RWPE1 (cell line): ENCODE data around the gene HGFAC.

Experiments
- CTCF ChIA-PET: fragments of 350-600 bp; sonication (Branson Sonifier 250); formaldehyde crosslinking; extraction: SDS; loops from one replicate; lab custom pipeline; 2021; lab: Yijun Ruan, JAX
- POLR2A ChIA-PET: fragments of 400-600 bp; formaldehyde crosslinking; extraction: SDS; loops from one replicate; lab custom pipeline; 2020; ENCODE audit warnings: antibody characterized with exemption; ENCODE audit not compliant: low non-redundant PET; lab: Yijun Ruan, JAX
- DNase-seq: peaks from one replicate; pipeline ENCODE4 v3.0.0; 2012; ENCODE audit warnings: low spot score
- H3K27ac ChIP-seq: fragments of 450-650 bp; 2 replicates; pipeline ENCODE4 v1.5.1; 2017
- TF ChIP-seq, protein P1 (sequence below): fragments of 450-650 bp; conservative IDR thresholded peaks from 2 replicates; pipeline ENCODE4 v1.5.1; 2017; ENCODE audit warnings: low read depth, mild to moderate bottlenecking

The HGFAC gene

DNA sequence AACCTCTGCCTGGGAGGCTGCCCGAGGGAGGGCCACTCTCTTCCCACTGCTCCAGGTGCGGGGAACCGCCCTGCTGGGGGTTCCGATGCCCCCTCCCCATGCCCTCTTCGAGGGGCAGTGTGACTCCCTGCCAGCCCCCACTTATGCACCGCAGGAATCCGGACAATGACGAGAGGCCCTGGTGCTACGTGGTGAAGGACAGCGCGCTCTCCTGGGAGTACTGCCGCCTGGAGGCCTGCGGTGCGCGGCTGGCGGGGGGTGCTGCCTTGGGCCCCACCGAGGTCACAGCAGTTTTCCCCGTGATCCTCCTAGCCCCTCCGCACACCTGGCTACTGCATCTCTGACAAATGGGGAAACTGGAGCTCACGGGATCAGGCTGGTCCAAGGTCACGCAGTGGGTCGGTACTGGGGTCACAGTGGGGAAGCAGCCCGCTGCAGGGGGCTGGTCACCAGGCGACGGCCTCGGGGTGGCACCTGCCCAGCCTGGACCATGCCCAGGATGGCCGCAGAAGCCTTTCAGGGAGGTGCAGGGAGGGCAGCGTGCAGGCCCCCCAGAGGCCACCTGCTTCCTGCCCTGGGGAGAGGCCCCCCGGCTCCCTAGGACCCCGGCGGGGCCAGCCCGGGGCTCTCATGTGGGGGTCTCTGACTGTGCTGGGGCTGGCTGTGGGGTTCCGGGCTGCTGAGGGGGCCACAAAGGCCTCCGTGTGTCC is 3.5 kb downstream of the HGFAC start:
- POLR2A ChIA-PET = no interaction called here
- H3K27ac ChIP-seq = no peak overlapping the region
- CTCF ChIA-PET = interaction anchor here (0.5 kb wide), 1 partner anchor 100 kb away, joined by 3 read pairs; no protein-coding TSS in a partner anchor
- no peak for DNase-seq
- TF ChIP-seq, protein P1, sequence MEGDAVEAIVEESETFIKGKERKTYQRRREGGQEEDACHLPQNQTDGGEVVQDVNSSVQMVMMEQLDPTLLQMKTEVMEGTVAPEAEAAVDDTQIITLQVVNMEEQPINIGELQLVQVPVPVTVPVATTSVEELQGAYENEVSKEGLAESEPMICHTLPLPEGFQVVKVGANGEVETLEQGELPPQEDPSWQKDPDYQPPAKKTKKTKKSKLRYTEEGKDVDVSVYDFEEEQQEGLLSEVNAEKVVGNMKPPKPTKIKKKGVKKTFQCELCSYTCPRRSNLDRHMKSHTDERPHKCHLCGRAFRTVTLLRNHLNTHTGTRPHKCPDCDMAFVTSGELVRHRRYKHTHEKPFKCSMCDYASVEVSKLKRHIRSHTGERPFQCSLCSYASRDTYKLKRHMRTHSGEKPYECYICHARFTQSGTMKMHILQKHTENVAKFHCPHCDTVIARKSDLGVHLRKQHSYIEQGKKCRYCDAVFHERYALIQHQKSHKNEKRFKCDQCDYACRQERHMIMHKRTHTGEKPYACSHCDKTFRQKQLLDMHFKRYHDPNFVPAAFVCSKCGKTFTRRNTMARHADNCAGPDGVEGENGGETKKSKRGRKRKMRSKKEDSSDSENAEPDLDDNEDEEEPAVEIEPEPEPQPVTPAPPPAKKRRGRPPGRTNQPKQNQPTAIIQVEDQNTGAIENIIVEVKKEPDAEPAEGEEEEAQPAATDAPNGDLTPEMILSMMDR = no peak

DNA sequence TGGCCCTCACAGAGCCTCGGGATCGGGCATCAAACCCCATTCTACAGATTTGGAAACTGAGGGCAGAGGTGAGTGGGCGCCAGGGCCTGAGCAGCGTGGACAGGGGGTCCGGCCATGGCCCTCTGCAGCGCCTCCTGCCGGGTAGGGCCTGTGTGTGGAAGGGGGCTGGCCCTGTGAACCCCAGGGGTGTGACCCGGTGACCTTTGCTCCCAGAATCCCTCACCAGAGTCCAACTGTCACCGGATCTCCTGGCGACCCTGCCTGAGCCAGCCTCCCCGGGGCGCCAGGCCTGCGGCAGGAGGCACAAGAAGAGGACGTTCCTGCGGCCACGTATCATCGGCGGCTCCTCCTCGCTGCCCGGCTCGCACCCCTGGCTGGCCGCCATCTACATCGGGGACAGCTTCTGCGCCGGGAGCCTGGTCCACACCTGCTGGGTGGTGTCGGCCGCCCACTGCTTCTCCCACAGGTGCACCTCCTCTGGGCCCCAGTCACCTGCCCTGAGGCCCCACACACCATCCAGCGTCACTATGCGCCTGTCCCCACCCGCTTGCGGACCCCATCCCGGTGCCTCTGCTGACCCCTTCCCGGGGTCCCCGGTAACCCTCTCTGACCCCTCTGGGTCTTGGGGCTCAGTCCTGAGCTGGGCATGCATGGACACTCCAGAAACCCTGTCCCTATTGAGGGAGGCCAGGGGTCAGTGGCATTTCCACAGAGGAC is 4.2 kb downstream of the HGFAC start:
- no peak for DNase-seq
- ChIA-PET POLR2A (no interaction called here), CTCF (interaction anchor here (0.7 kb wide), 1 partner anchor 40 kb away, joined by 3 read pairs; no protein-coding TSS in a partner anchor)
- TF ChIP-seq, protein P1 = no peak
- H3K27ac ChIP-seq = no peak overlapping the region

DNA sequence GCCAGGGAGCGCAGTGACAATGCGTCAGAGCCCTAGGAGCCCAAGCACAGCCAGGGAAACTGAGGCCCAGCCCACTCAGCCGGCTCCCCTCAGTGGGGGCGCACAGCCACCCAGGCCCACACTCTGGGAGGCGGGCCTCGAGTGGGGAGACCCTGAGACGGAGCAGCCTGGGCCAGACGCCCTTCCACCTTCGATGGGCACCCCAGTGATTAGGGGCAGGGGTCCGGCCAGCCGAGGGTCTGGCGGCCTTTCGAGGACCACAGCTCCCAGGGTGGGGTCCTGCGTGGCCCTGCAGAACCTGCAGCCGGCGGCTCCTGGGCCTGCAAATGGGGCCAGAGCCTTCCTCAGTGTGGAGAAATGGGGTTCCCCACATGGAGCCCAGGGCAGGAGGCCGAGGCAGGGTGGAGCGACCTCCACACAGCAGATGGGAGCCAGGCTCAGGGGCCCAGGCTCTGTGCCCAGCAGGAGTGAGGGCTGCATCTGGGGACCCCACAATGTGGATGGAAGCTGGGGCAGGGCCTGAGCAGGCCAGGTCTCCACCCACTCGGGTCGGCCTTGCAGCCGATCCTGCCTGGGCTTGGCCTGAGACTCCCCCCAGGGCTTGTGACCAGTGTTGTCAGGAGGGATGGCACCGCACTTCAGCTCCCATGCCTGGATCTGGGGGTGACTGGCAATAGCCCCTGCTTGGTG is 5.0 kb downstream of the HGFAC start:
- no peak overlapping the region for H3K27ac ChIP-seq
- DNase-seq = no peak
- ChIA-PET CTCF (interaction anchor here (0.7 kb wide), 1 partner anchor 40 kb away, joined by 3 read pairs; no protein-coding TSS in a partner anchor), POLR2A (no interaction called here)
- TF ChIP-seq, protein P1 = no peak

DNA sequence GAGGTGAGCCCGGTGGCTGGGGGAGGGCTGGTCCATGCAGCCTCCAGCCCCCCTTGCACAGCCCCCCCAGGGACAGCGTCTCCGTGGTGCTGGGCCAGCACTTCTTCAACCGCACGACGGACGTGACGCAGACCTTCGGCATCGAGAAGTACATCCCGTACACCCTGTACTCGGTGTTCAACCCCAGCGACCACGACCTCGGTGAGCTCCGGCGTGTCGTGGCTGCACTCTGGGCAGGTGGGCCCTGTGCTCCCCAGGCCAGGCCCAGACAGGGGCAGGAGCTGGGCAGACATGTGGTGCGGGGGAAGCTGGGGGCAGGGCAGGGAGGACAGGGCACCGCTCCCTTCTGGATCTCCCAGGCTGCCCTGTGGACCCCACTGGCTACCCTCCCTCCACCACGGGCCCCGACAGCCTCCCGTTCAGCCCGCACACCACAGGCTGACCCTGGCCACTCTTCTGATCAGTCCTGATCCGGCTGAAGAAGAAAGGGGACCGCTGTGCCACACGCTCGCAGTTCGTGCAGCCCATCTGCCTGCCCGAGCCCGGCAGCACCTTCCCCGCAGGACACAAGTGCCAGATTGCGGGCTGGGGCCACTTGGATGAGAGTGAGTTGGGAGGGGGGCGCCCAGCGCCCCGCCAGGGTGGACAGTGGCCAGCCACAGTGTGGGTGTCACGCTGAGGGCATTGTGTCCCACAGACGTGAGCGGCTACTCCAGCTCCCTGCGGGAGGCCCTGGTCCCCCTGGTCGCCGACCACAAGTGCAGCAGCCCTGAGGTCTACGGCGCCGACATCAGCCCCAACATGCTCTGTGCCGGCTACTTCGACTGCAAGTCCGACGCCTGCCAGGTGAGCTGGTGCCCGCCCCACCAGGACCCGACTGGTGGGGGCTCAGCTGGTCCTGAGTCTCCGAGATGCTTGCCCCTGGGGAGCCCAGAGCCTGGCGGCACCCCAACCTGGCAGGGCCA is 5.9 kb downstream of the HGFAC start:
- H3K27ac ChIP-seq = no peak overlapping the region
- CTCF ChIA-PET = no interaction called here
- TF ChIP-seq, protein P1 = no peak
- no peak for DNase-seq
- POLR2A ChIA-PET = no interaction called here

DNA sequence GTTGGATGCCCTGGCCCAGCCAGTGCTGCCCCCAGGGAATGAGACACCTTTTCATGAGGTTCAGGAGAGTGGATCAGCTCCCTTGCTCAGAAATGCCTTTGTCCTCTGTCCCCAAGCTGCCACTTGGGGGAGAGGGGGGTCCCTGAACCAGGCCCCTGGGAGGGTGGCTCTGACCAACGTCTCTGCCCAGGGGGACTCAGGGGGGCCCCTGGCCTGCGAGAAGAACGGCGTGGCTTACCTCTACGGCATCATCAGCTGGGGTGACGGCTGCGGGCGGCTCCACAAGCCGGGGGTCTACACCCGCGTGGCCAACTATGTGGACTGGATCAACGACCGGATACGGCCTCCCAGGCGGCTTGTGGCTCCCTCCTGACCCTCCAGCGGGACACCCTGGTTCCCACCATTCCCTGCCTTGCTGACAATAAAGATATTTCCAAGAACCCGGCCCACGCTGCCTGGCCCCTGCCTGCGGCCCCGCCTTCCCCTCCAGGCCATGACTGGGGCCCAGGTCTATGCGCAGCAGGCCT is 7.3 kb downstream of the HGFAC start:
- no peak for DNase-seq
- ChIA-PET CTCF (no interaction called here), POLR2A (no interaction called here)
- TF ChIP-seq, protein P1 = no peak
- no peak overlapping the region for H3K27ac ChIP-seq
